Measurements from ENCODE around the gene CCNH. TPM values are rescaled to one million over a fixed set of nuclear protein-coding genes. Genes with fewer than 3 reads are reported as not detected.

CCNH gene
- total RNA-seq, 2 experiments from 2014 or later, result 65.8 to 72.7 TPM

DNA sequence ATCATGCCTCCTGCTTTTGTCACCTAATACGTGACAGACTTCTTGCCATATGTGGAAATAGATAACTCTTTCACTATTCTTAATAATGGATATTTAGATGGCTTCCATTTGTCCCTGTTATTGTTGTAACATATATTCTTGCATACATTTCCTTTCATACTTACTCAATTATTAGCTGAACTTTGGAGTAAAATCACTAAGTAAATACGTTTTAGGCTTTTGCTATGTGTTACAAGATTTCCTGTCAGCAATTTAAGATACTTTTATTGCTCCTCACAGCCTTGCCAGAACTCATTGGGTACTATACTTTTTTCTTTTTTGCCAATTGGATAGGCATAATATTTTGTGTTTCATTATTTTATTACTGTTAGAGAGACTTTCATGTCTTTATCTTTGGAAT, 26.9 kb downstream of the CCNH start:
- CTCF ChIA-PET, result interaction anchor here (5.0 kb wide), 1 partner anchor 14 kb away, joined by 17 read pairs; no protein-coding TSS in a partner anchor
- Mint-ChIP-seq H3K4me3 (no peak overlapping the region), H3K9me3 (no peaks in the 10 kb centered on the region), H3K27me3 (no peaks in the 10 kb centered on the region), H3K27ac (no peak overlapping the region), H3K4me1 (ENCODE audit: low read depth) (peaks cover 14% of the 10 kb centered on the region), H3K36me3 (peaks cover 36% of the 10 kb centered on the region)
- intact Hi-C loops (cut with micrococcal nuclease), result no loop called here
- POLR2A ChIA-PET, result no interaction called here
- DNase-seq, result no peak

DNA sequence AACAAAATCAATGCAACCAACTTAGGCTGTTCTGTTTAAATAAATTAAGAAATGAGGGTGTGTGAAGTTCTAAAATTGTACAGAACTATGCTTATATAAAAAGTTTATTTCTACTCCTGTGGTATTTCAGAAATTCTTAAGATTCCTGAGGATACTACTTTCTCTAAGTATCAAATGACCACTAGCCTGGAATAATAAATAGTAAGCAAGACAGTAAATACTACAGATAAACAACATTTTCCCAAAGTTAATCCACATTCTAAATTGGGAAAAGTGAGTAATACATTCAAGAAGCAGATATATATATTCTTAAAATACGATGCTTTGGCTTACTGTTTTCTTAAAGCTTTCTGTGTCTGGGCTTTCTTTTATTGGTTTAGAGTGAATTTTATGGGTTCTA, 29.5 kb downstream of the CCNH start:
- no peaks in the 10 kb centered on the region for H3K9me3 Mint-ChIP-seq
- CTCF ChIA-PET, result interaction anchor here (1.2 to 5.0 kb wide), 3 partner anchors 17 to 312 kb away, joined by 3 to 17 read pairs (median 5); no protein-coding TSS in a partner anchor

DNA sequence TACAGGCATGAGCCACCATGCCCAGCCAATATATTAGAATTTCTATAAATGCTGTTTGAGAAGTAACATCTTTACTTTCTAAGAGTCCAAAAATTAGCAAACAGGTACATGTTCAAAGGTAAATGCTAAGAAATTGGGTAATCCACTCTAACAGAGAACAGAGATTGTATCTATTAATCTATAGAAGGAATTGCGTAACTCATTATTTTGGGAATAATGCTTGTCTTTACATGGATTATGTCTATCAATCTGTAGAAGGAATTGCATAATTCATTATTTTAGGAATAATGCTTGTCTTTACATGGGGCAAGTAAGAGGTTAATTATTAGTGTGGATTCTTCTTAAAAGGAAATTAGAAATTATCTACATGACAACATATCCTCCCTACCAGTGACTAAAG, 30.5 kb downstream of the CCNH start:
- no peaks in the 10 kb centered on the region for H3K27me3 Mint-ChIP-seq
- ChIA-PET CTCF (interaction anchor here (1.2 kb wide), 1 partner anchor 311 kb away, joined by 5 read pairs; no protein-coding TSS in a partner anchor), POLR2A (no interaction called here)
- H3K4me3 Mint-ChIP-seq, result no peak overlapping the region
- peaks cover 4% of the 10 kb centered on the region for H3K4me1 Mint-ChIP-seq (ENCODE audit: low read depth)
- intact Hi-C loops (cut with micrococcal nuclease), result no loop called here
- H3K27ac Mint-ChIP-seq, result no peak overlapping the region
- DNase-seq, result no peak
- H3K36me3 Mint-ChIP-seq, result peaks cover 25% of the 10 kb centered on the region
- no peaks in the 10 kb centered on the region for H3K9me3 Mint-ChIP-seq

More for the DNA sequence above, 29.5 kb downstream of the CCNH start:
- Mint-ChIP-seq H3K27me3 (no peaks in the 10 kb centered on the region), H3K4me1 (ENCODE audit: low read depth) (peaks cover 4% of the 10 kb centered on the region), H3K36me3 (peaks cover 29% of the 10 kb centered on the region), H3K4me3 (no peak overlapping the region), H3K27ac (no peak overlapping the region)
- POLR2A ChIA-PET, result interaction anchor here (0.7 kb wide), 1 partner anchor 114 kb away, joined by 3 read pairs; no protein-coding TSS in a partner anchor
- no peak for DNase-seq
- intact Hi-C loops (cut with micrococcal nuclease), result no loop called here

DNA sequence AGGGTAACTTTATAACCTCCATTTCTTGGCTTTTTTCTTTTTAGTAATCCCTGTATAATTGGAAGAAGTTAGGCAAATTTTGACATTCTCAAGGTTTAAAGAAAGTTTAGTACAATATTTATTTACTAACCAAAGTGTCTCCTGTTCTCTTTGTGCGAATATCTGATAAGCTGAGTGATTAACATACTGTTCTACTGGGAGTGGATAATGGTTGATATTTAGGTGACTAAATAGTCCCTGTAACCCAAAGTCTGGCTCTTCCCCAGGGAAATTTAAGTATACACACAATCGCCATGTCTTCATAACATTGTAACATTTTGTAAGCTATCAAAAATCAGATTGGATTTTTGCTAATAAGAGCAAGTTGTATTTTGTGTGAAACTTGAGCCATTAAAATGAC, 40.0 kb downstream of the CCNH start:
- peaks cover 20% of the 10 kb centered on the region for H3K36me3 Mint-ChIP-seq
- CTCF ChIA-PET, result interaction anchor here (1.4 kb wide), 1 partner anchor 27 kb away, joined by 4 read pairs; no protein-coding TSS in a partner anchor
- no peak overlapping the region for H3K4me3 Mint-ChIP-seq
- no peaks in the 10 kb centered on the region for H3K4me1 Mint-ChIP-seq (ENCODE audit: low read depth)
- H3K27me3 Mint-ChIP-seq, result no peaks in the 10 kb centered on the region
- POLR2A ChIA-PET, result no interaction called here
- H3K9me3 Mint-ChIP-seq, result no peaks in the 10 kb centered on the region
- intact Hi-C loops (cut with micrococcal nuclease), result no loop called here
- no peak for DNase-seq
- no peak overlapping the region for H3K27ac Mint-ChIP-seq

DNA sequence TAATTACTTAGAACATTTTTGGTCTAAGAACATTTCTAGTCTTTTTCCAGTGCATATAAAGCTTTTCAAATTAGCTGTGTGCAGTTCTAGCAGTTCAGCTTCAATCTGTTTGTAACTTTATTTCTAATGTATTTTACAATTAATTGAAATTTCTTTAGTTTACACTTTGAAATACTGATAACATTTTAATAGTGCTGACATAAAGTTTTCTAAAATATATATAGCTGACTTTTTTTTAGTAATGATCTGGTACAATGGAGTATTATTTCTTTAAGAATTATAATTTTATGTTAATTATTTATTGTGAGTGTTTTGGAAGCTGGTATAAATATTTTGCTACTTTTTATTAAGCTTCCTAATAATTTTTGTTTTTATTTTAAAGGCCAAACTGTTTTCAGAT, 43.3 kb downstream of the CCNH start:
- H3K4me3 Mint-ChIP-seq, result no peak overlapping the region
- CTCF ChIA-PET, result interaction anchor here (0.7 kb wide), 1 partner anchor 29 kb away, joined by 5 read pairs; no protein-coding TSS in a partner anchor
- H3K27ac Mint-ChIP-seq, result no peak overlapping the region
- no peaks in the 10 kb centered on the region for H3K27me3 Mint-ChIP-seq
- no peak for DNase-seq
- H3K9me3 Mint-ChIP-seq, result no peaks in the 10 kb centered on the region
- intact Hi-C loops (cut with micrococcal nuclease), result no loop called here
- peaks cover 22% of the 10 kb centered on the region for H3K36me3 Mint-ChIP-seq
- H3K4me1 Mint-ChIP-seq (ENCODE audit: low read depth), result no peaks in the 10 kb centered on the region
- POLR2A ChIA-PET, result no interaction called here

DNA sequence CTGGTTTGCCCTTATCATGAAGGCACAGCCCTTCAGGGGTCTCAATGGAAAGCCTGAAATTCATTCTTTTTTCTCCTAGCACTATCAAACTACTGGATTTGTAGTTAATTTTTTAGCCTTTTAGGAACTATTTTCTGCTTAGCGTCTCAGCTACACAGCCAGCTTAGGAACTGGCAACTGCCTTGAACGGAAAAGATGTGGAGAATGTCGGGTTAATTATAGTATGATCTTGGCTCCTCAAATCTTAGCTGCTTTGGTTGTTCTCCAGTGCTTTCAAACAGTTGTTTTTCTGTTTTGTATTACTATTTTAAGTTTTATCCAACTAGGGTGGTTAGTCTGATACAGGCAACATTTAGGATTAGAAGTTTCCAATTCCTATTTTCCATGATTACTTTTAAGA, 44.1 kb downstream of the CCNH start:
- ChIA-PET POLR2A (no interaction called here), CTCF (interaction anchor here (0.7 kb wide), 1 partner anchor 30 kb away, joined by 5 read pairs; no protein-coding TSS in a partner anchor)
- H3K4me1 Mint-ChIP-seq (ENCODE audit: low read depth), result no peaks in the 10 kb centered on the region
- no peak overlapping the region for H3K4me3 Mint-ChIP-seq
- no peak overlapping the region for H3K27ac Mint-ChIP-seq
- DNase-seq, result no peak
- peaks cover 23% of the 10 kb centered on the region for H3K36me3 Mint-ChIP-seq
- H3K27me3 Mint-ChIP-seq, result no peaks in the 10 kb centered on the region
- H3K9me3 Mint-ChIP-seq, result no peaks in the 10 kb centered on the region
- intact Hi-C loops (cut with micrococcal nuclease), result no loop called here

DNA sequence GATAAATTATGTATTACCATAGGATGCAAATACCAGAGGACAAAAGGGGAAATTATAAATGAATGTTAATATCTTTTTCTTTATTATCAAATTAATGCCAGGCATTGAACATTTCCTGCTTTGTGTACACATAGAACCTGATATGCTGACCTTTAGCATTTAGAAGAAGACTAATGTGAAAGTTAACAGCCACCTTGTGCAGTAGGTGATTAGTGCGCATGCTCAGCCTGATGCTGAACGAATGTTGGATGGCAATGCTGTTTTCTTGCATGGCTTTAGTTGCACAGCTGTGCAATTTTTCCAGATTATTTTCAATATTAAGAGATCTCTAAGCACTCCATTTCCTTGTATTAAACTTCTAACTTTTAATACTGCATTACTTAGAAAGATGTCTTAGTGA, 45.5 kb downstream of the CCNH start:
- no peak overlapping the region for H3K27ac Mint-ChIP-seq
- intact Hi-C loops (cut with micrococcal nuclease), result no loop called here
- H3K9me3 Mint-ChIP-seq, result no peaks in the 10 kb centered on the region
- no peaks in the 10 kb centered on the region for H3K27me3 Mint-ChIP-seq
- H3K36me3 Mint-ChIP-seq, result peaks cover 23% of the 10 kb centered on the region
- ChIA-PET CTCF (no interaction called here), POLR2A (no interaction called here)
- no peak overlapping the region for H3K4me3 Mint-ChIP-seq
- peaks cover 2% of the 10 kb centered on the region for H3K4me1 Mint-ChIP-seq (ENCODE audit: low read depth)
- no peak for DNase-seq

DNA sequence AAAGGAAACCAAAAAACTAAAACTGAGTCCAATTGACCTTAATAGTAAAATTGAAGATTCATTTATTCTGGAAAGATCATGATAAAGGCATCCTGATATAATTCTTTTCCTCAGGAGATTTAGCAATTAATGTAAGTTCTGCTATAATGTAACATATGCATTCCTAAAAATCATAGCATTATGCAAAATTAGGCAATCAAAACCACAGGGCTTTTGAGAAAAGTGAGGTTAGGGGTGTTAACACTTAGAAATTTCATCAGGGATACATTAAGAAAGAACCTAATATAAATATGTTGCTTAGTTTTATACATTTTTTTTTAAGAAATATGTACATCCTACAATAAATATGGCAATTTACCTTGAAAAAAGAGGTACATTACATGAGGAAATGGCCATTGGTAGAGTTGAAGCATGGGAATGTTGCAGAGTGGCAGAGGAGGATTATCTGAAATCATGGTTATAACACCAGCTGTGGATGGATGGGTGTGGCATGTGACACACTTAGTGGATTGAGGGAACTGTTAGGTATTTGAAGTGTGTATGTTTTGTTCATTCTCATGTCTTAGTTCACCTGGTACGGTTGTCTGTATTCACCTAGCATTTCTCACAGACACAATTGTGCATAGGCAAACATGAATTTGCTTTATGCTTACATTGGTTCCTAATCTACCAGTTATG, 51.1 kb downstream of the CCNH start:
- Mint-ChIP-seq H3K9me3 (no peaks in the 10 kb centered on the region), H3K36me3 (peaks cover 23% of the 10 kb centered on the region), H3K4me3 (no peak overlapping the region), H3K27ac (no peak overlapping the region), H3K27me3 (no peaks in the 10 kb centered on the region), H3K4me1 (ENCODE audit: low read depth) (peaks cover 12% of the 10 kb centered on the region)
- POLR2A ChIA-PET, result no interaction called here
- DNase-seq, result no peak
- intact Hi-C loops (cut with micrococcal nuclease), result no loop called here
- CTCF ChIA-PET, result interaction anchor here (1.9 kb wide), 1 partner anchor 38 kb away, joined by 4 read pairs; no protein-coding TSS in a partner anchor

DNA sequence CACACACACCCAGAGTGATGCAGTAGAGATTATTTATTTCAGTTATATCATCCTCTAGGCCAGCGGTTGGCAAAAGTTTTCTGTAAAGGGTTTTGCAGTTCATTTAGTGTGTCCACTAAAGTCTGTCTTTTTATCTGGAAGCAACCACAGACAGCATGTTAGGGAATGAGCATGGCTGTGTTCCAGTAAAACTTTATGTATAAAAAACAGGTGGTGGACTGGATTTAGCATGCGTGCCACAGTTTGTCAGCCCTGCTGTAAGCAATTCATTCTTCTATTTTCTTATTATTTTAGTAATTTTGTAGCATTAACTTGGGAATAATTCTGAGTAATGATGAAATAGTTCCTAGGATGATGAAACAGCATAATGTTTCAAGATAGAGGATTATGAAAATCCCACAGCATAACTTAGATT, 51.7 kb downstream of the CCNH start:
- intact Hi-C loops (cut with micrococcal nuclease), result no loop called here
- H3K27me3 Mint-ChIP-seq, result no peaks in the 10 kb centered on the region
- peaks cover 12% of the 10 kb centered on the region for H3K4me1 Mint-ChIP-seq (ENCODE audit: low read depth)
- no peak overlapping the region for H3K4me3 Mint-ChIP-seq
- DNase-seq, result no peak
- H3K9me3 Mint-ChIP-seq, result no peaks in the 10 kb centered on the region
- ChIA-PET POLR2A (no interaction called here), CTCF (no interaction called here)
- no peak overlapping the region for H3K27ac Mint-ChIP-seq
- peaks cover 21% of the 10 kb centered on the region for H3K36me3 Mint-ChIP-seq

DNA sequence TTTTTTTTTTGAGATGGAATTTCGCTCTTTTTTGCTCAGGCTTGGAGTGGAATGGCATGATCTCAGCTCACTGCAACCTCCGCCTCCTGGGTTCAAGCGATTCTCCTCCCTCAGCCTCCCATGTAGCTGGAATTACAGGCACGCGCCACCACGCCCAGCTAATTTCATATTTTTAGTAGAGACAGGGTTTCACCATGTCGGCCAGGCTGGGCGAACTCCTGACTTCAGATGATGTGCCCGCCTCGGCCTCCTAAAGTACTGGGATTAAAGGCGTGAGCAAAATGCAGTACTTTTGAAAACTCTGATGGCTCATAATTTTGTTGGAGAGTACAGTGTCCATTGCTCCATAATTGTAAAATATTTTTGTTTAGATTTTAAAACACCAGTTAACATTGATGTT, 52.6 kb downstream of the CCNH start:
- no peaks in the 10 kb centered on the region for H3K27me3 Mint-ChIP-seq
- peaks cover 12% of the 10 kb centered on the region for H3K4me1 Mint-ChIP-seq (ENCODE audit: low read depth)
- no peak overlapping the region for H3K4me3 Mint-ChIP-seq
- no peak for DNase-seq
- H3K27ac Mint-ChIP-seq, result no peak overlapping the region
- ChIA-PET POLR2A (no interaction called here), CTCF (no interaction called here)
- intact Hi-C loops (cut with micrococcal nuclease), result no loop called here
- peaks cover 24% of the 10 kb centered on the region for H3K36me3 Mint-ChIP-seq
- no peaks in the 10 kb centered on the region for H3K9me3 Mint-ChIP-seq

DNA sequence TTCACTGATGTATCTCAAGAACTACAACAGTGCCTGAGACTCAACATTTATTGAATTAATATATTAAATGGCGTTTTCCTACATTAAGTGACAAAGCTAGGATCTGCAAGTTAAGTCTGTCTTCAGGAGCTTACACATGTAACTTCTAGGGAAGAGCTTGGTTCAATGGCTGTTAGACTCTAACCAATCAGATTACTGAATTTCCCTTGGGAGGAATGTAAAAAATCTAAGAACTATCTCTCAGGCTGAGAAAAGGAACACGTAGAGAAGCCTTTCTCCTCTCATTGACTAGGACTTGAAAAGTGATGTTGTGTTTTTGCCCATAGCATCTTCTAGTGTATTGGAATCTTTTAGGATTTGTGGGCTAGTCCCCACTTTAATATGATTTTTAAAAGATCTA, 53.6 kb downstream of the CCNH start:
- Mint-ChIP-seq H3K27ac (no peak overlapping the region), H3K4me3 (no peak overlapping the region), H3K4me1 (ENCODE audit: low read depth) (peaks cover 19% of the 10 kb centered on the region), H3K27me3 (no peaks in the 10 kb centered on the region), H3K9me3 (no peaks in the 10 kb centered on the region), H3K36me3 (peaks cover 25% of the 10 kb centered on the region)
- DNase-seq, result no peak
- intact Hi-C loops (cut with micrococcal nuclease), result no loop called here
- ChIA-PET CTCF (no interaction called here), POLR2A (interaction anchor here (0.6 kb wide), 1 partner anchor 240 kb away, joined by 5 read pairs; no protein-coding TSS in a partner anchor)

DNA sequence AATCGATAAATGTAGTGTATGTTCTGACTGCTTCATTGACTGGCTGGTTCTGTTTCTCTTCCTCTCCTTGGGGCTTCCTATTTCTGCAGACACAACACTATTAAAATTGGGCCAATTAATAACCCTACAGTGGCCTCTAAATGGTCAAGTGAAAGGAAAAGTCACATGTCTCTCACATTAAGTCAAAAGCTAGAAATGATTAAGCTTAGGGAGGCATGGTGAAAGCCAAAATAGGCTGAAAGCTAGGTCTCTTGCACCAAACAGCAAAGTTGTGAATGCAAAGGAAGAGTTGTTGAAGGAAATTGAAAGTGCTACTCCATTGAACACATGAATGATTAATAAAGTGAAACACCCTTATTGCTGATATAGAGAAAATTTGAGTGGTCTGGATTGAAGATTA, 58.2 kb downstream of the CCNH start:
- Mint-ChIP-seq H3K27ac (no peak overlapping the region), H3K9me3 (no peaks in the 10 kb centered on the region), H3K36me3 (peaks cover 29% of the 10 kb centered on the region), H3K27me3 (no peaks in the 10 kb centered on the region), H3K4me1 (ENCODE audit: low read depth) (peaks cover 19% of the 10 kb centered on the region), H3K4me3 (no peak overlapping the region)
- ChIA-PET CTCF (interaction anchor here (1.4 kb wide), 1 partner anchor 46 kb away, joined by 5 read pairs; no protein-coding TSS in a partner anchor), POLR2A (no interaction called here)
- DNase-seq, result no peak
- intact Hi-C loops (cut with micrococcal nuclease), result no loop called here

DNA sequence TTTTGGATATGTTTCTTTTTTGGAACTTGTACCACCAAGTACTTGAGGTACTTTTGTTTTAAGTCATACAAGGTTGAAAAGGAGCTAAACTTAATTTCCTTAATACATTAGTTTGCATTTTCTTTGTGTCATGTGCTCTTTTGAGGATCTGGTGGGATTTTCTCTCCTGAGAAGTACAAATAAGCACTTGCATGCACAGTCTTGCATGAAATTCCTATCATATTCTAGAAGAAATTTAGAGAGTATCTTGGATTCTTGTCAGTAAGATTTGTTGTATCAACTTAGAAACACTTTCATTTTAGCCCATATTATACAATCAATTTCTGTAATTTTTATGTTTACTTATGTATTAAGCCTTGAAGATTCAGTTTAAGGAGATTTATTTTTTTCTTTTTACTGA, 64.9 kb downstream of the CCNH start:
- Mint-ChIP-seq H3K36me3 (peaks cover 22% of the 10 kb centered on the region), H3K9me3 (no peaks in the 10 kb centered on the region), H3K4me1 (ENCODE audit: low read depth) (peaks cover 6% of the 10 kb centered on the region), H3K27me3 (no peaks in the 10 kb centered on the region), H3K27ac (no peak overlapping the region), H3K4me3 (no peak overlapping the region)
- no peak for DNase-seq
- POLR2A ChIA-PET, result no interaction called here
- CTCF ChIA-PET, result interaction anchor here (0.7 kb wide), 1 partner anchor 18 kb away, joined by 3 read pairs; no protein-coding TSS in a partner anchor
- intact Hi-C loops (cut with micrococcal nuclease), result no loop called here

Data from activated CD4-positive, alpha-beta memory T cell treated with anti-CD3 and anti-CD28 coated beads for 36 hours (primary cell).